Left hindlimb (tissue), 1 donor: Measurements from ENCODE around the gene ATRIP.

ENCODE experiments used
- DNase-seq: peaks from one replicate; pipeline ENCODE4 v3.0.0-alpha.2; 2018

The ATRIP gene

DNA sequence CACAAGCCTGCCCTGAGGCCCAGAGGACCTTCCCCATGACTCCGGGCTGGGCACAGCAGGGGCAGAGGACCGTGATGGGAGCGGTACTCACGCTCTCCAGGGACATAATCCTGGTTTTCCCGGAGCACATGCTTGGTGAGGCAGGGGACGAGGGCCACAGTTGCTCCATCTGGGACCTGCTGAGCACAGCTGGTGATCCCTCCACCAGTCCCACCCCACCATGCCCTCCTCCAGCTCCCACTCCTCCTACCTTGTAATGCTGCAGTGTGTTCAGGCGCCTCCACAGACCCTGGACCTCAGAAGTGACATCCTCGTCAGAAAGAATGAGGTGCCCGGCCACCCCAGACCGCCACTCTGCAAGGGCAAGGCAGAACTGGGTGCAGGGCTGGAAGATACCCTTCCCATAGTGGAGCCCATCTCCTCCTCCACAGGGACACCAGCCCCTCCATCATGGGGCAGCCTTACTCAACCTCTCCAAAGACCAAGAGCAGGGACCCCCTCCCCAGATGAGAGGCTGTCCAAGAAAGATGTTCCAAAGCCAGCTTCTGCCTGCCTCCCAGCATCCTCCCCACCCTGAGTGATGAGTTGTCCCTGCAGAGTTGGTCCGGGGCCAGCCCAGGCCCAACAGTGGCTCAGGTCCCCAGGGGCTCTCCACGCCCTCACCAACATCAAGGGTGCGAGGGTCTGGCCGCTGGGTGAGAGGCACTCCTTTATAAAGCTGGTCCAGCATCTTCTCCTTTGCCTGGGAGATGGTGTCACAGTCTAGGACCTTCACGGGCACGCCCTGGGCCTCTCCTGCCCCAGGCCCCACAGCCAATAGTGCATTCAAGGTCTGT is 36.1 kb upstream of the ATRIP start:
- DNase-seq, result peak; percentile 29

DNA sequence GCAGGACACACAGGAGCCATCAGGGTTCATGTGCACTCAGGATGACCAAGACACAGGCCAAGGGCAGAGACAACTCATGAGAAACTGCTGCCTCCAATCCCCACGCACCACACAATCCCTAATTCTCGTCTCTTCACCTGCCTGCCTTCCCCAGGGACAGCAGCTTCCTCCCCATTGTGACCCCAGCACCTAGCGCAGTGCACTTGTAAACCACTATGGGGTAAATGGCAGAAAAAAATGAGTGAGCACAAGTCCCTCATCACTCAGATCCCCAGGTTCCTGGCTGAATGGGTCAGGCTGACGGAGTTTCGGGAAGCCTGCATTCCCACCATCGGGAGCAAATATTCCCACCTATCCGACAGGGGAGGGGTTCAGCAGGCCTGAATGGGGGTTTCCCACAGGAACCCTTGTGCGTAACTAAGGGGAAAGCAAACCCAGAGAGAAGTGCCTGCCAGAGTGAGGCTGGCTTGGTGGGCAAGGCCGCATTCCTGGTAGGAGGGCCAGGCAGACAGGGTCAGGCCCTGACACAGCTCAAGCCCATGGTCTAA is 35.4 kb upstream of the ATRIP start:
- DNase-seq, result peak; percentile 16

- DNase-seq, result no peak
Measured at GRCh38 chr3:48411606-48412374, 34.7 kb upstream of the ATRIP start.

- DNase-seq, result peak; percentile 29
Measured at GRCh38 chr3:48412375-48413001, 34.0 kb upstream of the ATRIP start.

GRCh38 chr3:48413086-48413485 is 33.5 kb upstream of the ATRIP start:
- peak; percentile 40 for DNase-seq

DNA sequence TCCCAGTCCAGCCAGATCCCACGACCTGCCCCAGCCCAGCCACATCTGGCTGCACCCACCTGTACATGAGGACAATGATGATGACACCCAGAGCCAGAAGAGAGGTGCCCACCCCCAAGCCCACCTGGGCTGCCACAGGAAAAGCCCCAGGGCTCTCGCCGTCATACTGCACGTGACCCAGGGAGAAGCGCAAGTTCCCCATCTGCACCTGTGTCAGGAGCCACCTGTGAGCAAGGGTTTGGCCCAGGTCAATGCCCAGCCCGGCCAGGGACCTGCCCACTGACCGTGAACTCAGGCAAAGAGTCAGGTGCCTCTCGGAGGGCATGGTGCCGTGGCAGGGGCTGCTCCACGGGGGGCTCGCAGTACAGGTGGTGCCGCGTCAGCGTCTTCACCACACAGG is 32.9 kb upstream of the ATRIP start:
- no peak for DNase-seq

GRCh38 chr3:48414376-48415250 is 31.9 kb upstream of the ATRIP start:
- peak; percentile 21 for DNase-seq

- no peak for DNase-seq
Measured at GRCh38 chr3:48415251-48415953, 31.1 kb upstream of the ATRIP start.

DNA sequence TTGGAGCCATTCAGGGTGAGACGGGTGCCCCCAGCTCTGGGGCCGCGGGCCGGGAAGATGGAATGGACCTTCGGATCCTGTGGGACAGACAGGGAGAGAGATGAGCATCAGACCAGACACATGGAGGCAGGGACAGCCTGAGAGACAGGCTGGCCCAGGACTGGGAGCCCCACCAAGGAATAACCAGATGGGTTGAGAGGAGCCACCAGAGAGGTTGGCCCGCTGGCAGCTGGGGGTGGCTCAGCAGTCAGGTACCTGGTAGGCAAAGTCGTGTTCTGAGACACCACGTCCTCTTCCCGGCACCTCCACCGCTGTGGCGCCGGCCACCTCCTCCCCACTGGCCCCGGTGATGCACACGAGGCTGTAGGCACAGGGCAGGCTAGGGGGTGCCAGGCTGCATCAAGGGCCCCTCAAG is 30.4 kb upstream of the ATRIP start:
- DNase-seq, result no peak

DNA sequence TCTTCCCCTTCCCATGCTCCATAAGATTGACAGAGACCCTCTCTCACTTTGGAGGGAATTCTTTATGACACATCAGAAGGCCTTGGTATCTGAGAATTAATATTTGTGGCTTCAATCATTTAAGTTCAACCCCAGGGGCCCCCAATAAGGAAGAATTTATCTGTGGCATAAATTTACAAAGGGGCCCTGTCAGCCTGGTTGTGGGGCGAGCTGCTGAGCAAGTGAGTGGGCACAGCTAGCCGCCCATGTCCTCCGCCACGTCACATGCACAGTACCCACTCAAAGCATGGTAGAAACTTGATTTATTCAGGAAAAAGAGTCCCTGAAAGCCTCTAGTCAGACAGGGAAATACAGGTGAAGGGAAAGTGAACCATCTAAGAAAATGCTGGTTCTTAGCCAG is 30.0 kb upstream of the ATRIP start:
- DNase-seq, result no peak

GRCh38 chr3:48417529-48418108 is 28.9 kb upstream of the ATRIP start:
- DNase-seq, result no peak

- no peak for DNase-seq
Measured at GRCh38 chr3:48418140-48418539, 28.4 kb upstream of the ATRIP start.

- DNase-seq, result no peak
Measured at GRCh38 chr3:48418651-48419050, 27.9 kb upstream of the ATRIP start.

GRCh38 chr3:48419149-48419548 is 27.4 kb upstream of the ATRIP start:
- no peak for DNase-seq

GRCh38 chr3:48419597-48419996 is 26.9 kb upstream of the ATRIP start:
- no peak for DNase-seq

GRCh38 chr3:48420561-48420960 is 26.0 kb upstream of the ATRIP start:
- DNase-seq, result no peak

DNA sequence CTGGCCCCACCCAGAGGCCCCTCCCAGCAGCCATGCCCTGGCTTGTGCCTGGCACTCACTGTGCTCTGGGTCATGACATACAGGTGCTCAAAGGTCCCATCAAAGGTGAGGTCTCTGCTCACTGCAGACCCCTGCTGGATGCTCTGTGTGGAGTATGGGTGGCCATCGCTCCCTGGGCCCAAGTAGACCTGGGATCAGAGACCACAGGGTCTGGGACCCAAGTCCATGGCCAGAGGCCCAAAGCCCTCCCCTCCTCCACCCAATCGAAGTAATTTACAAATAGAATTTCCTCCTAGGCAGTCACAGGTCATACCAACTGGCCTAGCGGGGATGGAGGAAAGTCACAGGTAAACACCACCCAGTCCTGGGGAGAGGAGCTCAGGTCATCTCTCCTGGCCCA is 24.3 kb upstream of the ATRIP start:
- no peak for DNase-seq

DNA sequence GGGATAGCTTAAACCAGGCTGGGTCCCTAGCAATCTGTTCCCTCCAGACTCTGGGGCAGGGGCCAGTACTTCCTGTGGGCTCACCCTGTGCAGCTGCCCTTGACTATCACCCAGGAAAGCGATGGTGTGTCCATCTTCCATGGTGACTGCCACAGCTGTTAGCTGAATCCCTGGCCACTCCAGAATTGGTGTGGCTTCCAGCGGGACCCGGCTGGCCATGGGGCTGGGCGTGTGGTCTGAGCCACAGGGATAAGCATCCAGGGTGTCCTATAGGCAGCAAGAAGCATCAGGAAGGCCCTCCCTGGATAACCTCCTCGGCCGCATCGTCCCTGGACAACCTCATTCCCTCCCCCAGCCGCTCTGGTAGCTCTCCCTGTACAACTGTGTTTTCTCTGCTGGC is 23.9 kb upstream of the ATRIP start:
- no peak for DNase-seq

DNA sequence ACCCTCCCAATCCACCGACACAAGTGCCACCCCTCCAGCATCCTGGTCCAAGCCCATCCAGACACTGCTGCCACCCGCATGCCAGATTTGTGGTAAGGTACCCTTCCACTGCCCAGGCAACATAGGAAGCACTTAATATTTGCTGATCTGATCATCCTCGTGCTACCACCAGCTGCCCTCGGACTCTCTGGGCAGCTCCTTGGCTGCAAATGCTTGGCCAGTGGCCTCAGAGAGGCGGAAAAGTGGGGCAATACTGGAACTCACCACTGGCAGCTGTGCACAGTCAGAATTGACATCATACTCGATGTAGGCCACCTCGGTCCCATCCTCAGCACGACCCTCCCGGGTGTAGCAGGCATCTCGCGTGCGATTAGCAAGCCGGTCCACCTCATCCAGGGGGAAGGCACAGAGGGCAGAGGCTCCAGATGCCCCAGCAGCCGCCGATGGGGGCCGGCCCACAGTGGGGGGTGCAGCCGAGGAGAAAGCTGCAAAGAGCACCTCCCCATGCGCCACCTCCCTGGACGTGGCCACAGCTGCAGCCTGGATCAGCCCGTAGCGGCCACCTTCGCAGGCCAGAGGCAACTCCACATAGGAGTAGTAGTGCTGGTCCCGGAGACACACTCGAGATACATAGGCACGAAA is 23.2 kb upstream of the ATRIP start:
- DNase-seq, result no peak

DNA sequence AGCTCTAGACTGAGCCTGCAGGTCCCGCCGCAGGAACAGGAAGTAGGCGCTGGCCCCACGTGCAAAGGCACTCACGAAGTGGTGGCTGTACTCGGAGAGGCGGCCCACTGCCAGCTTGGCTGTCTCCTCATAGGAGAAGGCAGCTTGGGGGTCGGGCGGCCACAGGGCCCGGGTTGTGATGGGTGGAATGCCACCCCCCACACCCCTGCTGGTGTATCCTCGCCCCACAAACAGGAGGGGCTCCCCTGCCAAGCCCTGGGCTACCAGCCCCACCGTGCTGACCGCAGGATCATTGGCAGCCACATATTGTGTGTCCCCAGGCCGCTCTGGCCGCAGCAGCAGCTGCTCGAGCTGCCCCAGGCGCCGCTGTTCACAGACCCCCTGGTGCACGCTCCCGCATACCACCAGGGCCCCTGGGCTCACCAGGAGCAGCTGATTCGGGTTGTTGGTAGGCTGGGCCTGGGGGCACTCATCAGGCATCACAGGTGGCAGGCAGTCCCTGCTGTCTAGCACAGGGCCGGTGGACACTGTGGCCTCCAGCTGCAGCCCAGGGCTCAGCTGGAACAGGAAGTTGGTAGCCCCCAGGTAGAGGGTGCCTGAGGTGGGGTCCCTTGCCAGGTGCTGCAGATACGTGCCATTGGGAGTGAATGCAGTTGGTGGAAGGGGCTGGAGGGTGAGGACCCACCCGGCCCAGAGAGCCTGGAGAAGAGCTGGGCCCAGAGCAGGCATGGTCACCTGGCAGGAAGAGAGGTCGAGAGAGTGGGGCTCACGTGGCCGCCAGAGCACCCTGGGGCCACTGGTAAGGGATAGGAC is 22.4 kb upstream of the ATRIP start:
- DNase-seq, result no peak
